ACHN (cell line): Measurements from ENCODE around the gene TSPO.

Experiments used
- DNase-seq: peaks from one replicate; pipeline ENCODE4 v3.0.0-alpha.2; 2015
- in situ Hi-C: cut with HindIII; loops from 2 replicates; pipeline ENCODE4 v1.10.0; 2017; ENCODE audit warnings: low sequenced_read_pairs, low pct_ligation_motif_present, low pct_unique_long_range_greater_than_20kb

Gene TSPO

DNA sequence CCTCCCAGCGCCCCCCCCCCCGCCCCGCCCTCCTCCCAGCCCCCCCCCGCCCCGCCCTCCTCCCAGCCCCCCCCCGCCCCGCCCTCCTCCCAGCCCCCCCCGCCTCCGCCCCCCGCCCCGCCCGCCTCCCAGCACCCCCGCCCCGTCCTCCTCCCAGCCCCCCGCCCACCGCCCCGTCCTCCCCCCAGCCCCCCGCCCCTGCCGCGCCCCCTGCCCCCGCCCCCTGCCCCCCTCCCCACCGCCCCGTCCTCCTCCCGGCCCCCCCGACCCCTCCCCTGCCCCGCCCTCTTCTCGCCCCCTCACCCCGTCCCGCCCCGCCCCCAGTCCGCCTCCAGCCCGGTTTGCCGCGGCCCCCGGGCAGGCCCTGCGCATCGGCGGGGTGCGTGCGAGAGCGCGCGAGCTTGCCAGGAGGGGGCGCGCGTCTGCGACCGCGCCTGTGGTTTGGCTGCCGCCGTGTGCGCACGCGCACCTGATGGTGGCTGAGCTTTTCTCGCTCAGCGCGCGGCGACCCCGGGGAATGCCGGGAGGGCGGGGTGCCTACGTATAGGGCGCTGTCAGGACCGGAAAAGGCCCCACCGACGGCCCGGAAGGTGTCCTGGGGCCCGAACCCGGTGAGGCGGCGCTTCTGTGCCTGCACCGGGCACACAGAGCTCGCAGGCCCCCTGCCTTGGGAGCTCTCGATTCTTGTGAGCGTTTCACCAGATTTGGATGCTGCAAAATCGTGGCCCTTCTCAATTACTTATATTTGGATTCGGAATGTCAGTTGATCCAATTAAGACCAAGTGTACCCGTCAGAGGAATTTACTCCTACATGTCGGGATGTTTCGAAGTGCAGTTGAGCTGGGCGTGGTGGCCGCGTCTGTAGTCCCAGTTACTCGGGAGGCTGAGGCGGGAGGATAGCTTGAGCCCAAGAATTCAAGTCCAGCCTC lies 36.1 kb downstream of the TSPO start:
- in situ Hi-C loops, result no loop called here
- peak; percentile 90 for DNase-seq

GRCh38 chr22:43188829-43189545 lies 37.6 kb downstream of the TSPO start:
- no peak for DNase-seq
- in situ Hi-C loops, result no loop called here

DNA sequence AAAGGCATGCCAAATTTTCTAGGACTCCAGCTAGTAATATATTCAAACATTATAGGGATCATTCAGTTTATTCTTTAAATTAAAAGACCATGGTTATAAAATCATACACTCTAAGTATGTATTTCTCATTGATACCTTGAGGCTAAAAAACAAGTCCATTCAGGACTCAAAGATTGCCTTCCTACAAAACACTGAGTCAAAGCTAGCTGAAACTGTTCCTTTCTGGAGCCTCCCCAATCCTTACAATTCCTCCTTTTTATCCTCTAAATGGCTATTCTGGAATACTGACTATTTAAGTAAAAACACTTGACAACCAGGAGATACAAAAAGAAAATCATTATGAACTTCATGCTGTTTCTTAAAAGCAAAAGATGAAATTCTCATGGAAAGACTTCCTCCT lies 40.5 kb downstream of the TSPO start:
- in situ Hi-C loops, result no loop called here
- no peak for DNase-seq

DNA sequence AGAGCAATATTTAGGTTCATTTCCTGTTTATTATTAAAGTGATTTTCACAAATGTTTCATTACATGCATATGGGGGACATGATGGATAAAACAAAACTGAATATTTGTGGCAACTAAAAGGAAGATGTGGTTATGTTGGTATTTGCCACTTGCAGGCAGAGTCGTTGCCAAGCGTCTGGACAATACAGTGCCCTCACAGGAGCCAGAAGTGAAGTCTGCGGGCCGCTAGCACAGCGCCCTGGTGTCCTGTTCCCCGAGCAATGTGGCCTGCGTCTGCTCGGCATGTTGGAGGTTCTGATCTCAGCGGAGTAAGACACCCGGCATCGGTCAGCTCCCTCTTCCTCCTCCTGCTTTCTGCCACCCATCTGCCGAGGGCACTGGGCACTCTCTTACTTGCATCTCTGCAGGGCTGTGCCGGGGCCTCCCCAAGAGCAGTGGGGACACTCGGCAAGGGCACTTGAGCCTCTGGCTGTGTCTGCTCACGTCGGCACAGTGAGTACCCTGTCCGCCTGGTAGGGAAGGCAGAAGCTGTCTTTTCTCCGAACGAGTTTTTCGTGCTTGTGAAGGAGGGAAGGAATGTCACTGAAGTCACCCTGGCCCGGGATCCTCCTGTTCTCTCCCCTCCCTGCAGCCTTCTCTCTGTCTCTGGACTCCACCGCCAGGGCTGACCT lies 46.0 kb downstream of the TSPO start:
- no peak for DNase-seq
- in situ Hi-C loops, result no loop called here

GRCh38 chr22:43198126-43198525 lies 46.8 kb downstream of the TSPO start:
- no peak for DNase-seq
- in situ Hi-C loops, result no loop called here

- in situ Hi-C loops, result no loop called here
- DNase-seq, result no peak
These were observed 47.6 kb downstream of the TSPO start for GRCh38 chr22:43198936-43199335.

GRCh38 chr22:43199541-43199940 lies 48.2 kb downstream of the TSPO start:
- no peak for DNase-seq
- in situ Hi-C loops, result no loop called here

DNA sequence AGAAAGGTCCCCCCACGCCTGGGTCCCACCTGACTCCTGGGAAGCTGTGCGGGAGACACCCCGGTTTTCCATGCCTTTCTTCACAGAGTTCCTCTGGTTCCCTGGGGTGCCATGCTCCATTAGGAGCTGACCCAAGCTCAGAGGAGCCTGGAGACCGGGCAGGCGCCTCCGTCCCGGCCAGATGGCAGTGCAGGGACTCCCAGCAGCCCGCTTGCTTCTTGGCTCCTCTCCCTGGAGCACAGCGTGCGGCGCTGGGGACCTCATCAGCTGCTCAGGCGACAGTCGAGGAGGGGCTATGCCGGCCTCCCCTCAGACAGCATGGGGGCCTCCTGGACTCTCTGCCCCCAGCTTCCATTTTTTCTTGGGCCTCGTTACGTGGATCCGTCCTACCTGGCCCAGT lies 48.7 kb downstream of the TSPO start:
- in situ Hi-C loops, result no loop called here
- no peak for DNase-seq

GRCh38 chr22:43200555-43200954 lies 49.2 kb downstream of the TSPO start:
- in situ Hi-C loops, result no loop called here
- DNase-seq, result no peak

DNA sequence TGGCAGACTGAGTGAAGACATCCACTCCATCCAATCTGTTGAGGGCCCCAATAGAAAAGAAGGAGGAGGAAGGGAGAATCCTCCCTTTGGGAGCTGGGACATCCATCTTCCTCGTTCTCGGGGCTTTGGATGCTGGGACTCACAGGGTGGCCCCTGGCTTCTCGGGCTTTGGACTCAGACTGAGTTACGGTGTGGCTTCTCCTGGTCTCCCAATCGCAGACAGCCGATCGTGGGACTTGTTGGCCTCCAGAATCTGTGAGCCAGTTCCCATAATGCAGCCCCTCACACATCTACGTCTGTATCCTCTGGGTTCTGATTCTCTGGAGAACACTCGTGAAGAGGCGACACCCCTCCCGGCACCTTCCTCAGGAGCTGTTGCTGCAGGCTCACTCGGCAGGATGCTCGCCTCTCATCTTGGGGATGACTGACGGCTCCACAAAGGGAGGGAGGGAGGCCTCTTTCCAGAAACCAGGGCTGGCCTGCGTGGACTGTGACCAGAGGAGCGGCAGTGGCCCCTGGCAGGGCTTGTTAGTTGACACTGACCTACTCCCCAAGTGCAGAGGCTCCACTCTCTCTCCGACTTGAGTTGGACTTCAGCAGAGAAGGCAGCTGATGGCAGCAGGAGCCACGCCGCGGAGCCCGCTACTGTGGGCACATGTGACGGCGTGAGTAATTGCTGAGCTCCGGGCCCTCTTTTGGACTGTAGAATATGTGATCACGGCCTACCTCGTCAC lies 50.3 kb downstream of the TSPO start:
- in situ Hi-C loops, result no loop called here
- no peak for DNase-seq

DNA sequence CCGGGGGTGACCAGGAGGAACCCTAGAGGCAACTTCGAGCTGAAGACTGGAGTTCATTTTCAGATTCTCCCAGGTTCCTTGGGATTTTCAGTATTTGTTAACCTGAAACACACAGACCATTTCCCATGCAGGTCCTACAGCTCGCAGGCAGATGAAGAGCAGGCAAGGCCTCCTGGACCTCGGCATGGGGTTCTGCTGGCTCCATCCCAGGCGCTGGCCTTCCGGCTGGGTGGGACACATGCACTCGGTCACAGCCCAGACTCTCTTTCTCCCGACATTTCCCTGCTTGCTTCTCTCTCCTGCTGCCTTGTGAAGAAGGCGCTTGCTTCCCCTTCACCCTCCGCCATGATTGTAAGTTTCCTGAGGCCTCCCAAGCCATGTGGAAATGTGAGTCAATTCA lies 51.0 kb downstream of the TSPO start:
- in situ Hi-C loops, result no loop called here

DNA sequence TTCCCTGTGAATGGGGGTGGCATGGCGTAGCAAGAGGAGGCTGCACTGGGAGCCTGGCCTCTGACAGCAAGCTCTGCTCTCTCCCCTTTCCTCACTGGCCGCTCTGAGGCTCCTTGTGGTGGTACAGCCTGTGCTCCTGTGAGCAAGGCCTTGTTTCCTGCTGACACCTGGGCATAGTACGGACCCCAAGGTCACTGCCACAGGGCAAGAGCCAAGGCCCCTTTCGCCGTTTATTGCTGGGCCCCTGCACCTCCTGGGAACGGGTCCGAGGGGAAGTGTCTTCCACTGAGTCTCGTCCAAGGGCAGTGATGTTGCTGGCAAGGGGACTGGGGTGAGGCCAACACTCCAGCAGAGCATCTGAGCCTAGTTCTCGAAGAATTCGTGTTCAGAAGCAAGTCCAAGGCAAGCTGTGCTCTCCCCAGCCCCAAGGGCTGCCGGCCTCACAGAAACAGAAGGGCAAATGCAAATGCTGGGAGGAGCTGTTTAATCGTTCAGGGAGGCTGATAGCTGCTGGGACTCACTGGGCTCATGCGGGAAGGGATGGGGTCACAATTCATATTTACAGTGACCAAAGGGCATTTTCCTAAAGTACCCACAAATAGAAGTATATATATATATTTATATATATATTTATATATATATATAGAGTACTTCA lies 51.5 kb downstream of the TSPO start:
- no peak for DNase-seq
- in situ Hi-C loops, result no loop called here

More for the DNA sequence above, 51.0 kb downstream of the TSPO start:
- DNase-seq, result no peak

GRCh38 chr22:43203471-43203981 lies 52.2 kb downstream of the TSPO start:
- DNase-seq, result no peak
- in situ Hi-C loops, result no loop called here

DNA sequence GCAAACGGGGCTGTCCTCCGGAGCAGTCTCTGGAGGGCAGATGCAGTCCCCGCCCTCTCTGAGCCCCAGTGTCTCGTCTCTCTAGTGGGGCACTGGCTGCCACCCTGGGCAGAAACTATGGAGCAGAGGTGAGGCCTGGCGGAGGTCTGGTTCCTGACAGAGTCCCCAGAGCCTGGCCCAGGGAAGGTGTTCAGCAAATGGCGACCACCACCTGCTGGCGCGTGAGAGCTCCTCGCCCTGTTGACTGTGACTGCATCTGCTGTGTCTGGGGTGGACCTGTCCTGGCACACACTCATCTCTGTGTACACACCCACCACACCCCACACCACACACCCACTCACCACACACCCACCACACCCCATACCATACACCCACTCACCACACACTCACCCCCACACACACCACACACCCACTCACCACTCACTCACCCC lies 53.9 kb downstream of the TSPO start:
- in situ Hi-C loops, result no loop called here
- DNase-seq, result no peak

DNA sequence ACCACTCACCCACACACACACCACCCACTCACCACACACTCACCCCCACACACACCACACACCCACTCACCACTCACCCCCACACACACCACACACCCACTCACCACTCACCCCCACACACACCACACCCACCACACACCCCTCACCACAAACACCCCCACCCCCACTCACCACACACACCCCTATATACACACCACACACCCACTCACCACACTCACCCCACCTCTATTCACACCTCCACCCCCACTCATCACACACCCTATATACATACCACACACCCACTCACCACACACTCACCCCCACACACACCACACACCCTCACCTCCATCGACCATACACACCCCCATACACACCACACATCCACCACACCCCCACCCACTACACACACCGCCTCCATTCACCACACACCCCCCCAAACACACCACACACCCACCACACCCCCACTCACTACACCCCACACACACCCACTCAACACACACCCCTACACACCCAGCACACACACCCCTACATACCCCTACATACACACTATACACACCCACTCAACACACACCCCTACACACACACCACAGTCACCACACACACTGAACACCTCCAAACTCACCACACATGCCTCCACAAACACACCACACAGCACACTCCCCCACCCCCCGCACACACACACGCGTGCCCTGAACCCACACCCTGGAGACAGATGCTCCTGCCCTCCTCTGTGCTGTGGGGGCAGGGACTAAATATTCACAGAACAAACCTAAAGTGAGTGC lies 54.6 kb downstream of the TSPO start:
- in situ Hi-C loops, result no loop called here
- no peak for DNase-seq

- in situ Hi-C loops, result no loop called here
- no peak for DNase-seq
These were observed 55.3 kb downstream of the TSPO start for GRCh38 chr22:43206509-43207161.

DNA sequence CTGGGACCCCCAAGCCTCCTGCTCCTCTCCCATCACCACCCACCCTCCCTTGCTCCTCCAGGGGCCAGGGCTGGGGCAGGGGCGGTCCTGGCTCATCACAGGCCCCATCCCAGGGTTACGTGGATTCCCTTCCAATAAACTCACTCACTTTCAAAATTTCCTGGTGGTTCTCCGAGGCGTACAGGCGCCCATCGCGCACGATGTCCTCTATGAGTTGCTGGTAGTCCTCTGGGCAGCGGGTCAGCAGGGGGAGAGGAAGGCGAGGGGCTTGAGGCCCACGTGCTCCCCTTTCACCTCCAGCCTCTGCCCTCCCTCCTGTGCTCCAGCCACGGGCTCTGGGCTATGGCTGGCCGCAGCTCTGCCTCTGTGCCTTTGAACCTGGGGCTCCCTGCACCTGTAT lies 56.0 kb downstream of the TSPO start:
- in situ Hi-C loops, result no loop called here

More for the DNA sequence above, 56.0 kb downstream of the TSPO start:
- no peak for DNase-seq
